ENCODE results near the gene RELL2.

Gene RELL2

GRCh38 chr5:141637767-141638419 lies 1.1 kb downstream of the RELL2 start:
- TF ChIP-seq, protein P1, sequence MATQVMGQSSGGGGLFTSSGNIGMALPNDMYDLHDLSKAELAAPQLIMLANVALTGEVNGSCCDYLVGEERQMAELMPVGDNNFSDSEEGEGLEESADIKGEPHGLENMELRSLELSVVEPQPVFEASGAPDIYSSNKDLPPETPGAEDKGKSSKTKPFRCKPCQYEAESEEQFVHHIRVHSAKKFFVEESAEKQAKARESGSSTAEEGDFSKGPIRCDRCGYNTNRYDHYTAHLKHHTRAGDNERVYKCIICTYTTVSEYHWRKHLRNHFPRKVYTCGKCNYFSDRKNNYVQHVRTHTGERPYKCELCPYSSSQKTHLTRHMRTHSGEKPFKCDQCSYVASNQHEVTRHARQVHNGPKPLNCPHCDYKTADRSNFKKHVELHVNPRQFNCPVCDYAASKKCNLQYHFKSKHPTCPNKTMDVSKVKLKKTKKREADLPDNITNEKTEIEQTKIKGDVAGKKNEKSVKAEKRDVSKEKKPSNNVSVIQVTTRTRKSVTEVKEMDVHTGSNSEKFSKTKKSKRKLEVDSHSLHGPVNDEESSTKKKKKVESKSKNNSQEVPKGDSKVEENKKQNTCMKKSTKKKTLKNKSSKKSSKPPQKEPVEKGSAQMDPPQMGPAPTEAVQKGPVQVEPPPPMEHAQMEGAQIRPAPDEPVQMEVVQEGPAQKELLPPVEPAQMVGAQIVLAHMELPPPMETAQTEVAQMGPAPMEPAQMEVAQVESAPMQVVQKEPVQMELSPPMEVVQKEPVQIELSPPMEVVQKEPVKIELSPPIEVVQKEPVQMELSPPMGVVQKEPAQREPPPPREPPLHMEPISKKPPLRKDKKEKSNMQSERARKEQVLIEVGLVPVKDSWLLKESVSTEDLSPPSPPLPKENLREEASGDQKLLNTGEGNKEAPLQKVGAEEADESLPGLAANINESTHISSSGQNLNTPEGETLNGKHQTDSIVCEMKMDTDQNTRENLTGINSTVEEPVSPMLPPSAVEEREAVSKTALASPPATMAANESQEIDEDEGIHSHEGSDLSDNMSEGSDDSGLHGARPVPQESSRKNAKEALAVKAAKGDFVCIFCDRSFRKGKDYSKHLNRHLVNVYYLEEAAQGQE (IDR thresholded peaks at IDR 0.05; ENCODE audit: insufficient replicate concordance, low read depth): peak; percentile 92
- TF ChIP-seq POLR2AphosphoS5 (IDR thresholded peaks at IDR 0.05; ENCODE audit: low read depth): no peak
- Histone ChIP-seq H3K4me3 (replicated peaks; ENCODE audit: insufficient read depth, low read length) (peak overlapping the region; percentile 92), H3K27me3 (ENCODE audit: insufficient read depth, poor library complexity, severe bottlenecking) (no peaks in the 10 kb centered on the region), H3K27ac (replicated peaks) (peak overlapping the region; percentile 40; the same call in 1 of the 2 replicates)
- DNase-seq (ENCODE audit: low read depth in 1 of 2, low spot score in 1 of 2): peak; percentile 37 to 72

- Histone ChIP-seq H3K27ac (replicated peaks) (no peak overlapping the region), H3K27me3 (ENCODE audit: insufficient read depth, poor library complexity, severe bottlenecking) (no peaks in the 10 kb centered on the region), H3K4me3 (replicated peaks; ENCODE audit: insufficient read depth, low read length) (no peak overlapping the region)
- TF ChIP-seq CTCF (IDR thresholded peaks at IDR 0.05; ENCODE audit: insufficient read depth, low read length) (no peak), GABPA (IDR thresholded peaks at IDR 0.05; ENCODE audit: low read depth) (no peak)
- DNase-seq (ENCODE audit: low read depth in 1 of 2, low spot score in 1 of 2): no peak
These were observed 2.0 kb downstream of the RELL2 start for GRCh38 chr5:141638771-141639170.

DNA sequence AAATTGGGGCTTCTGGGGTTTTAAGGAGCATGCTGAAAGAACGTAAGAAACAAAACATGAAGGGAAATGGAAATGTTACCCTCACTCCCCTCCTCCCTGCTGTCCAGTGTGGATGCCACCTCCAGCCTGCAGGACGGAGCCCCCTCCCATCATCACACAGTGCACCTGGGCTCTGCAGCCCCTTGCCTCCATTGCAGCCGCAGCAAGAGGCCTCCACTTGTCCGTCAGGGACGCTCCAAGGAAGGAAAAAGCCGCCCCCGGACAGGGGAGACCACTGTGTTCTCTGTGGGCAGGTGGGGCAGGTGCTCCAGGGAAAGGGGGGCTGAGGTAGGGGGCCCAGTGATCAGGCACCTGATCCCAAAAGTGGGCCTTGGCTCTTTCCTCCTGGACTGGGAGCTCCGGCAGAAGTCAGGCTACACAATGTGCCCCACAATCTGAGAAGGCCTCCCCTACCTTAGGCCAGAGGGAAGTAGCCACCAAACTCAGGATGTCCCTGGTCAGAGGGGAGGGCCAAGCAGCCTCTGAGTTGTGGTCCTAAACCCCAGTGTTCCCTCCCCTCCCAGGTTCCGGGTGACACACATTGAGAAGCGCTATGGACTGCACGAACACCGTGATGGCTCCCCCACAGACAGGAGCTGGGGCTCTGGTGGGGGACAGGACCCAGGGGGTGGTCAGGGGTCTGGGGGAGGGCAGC lies 2.7 kb downstream of the RELL2 start:
- no peak overlapping the region for H3K27ac ChIP-seq (replicated peaks)
- no peak for TF ChIP-seq GABPA (IDR thresholded peaks at IDR 0.05; ENCODE audit: low read depth)
- no peak for TF ChIP-seq CTCF (IDR thresholded peaks at IDR 0.05; ENCODE audit: insufficient read depth, low read length)
- no peak for TF ChIP-seq POLR2AphosphoS5 (IDR thresholded peaks at IDR 0.05; ENCODE audit: low read depth)
- TF ChIP-seq SPI1 (IDR thresholded peaks at IDR 0.05; ENCODE audit: borderline replicate concordance, low read depth): no peak
- TF ChIP-seq, protein P1 (IDR thresholded peaks at IDR 0.05; ENCODE audit: insufficient replicate concordance, low read depth): no peak

GRCh38 chr5:141640051-141640415 lies 3.2 kb downstream of the RELL2 start:
- no peak for DNase-seq (ENCODE audit: low read depth in 1 of 2, low spot score in 1 of 2)
- H3K27me3 ChIP-seq (ENCODE audit: insufficient read depth, poor library complexity, severe bottlenecking): no peaks in the 10 kb centered on the region
- no peak overlapping the region for H3K4me3 ChIP-seq (replicated peaks; ENCODE audit: insufficient read depth, low read length)
- TF ChIP-seq SPI1 (IDR thresholded peaks at IDR 0.05; ENCODE audit: borderline replicate concordance, low read depth): no peak
- TF ChIP-seq POLR2AphosphoS5 (IDR thresholded peaks at IDR 0.05; ENCODE audit: low read depth): no peak
- TF ChIP-seq, protein P1 (IDR thresholded peaks at IDR 0.05; ENCODE audit: insufficient replicate concordance, low read depth): no peak
- TF ChIP-seq GABPA (IDR thresholded peaks at IDR 0.05; ENCODE audit: low read depth): no peak
- TF ChIP-seq CTCF (IDR thresholded peaks at IDR 0.05; ENCODE audit: insufficient read depth, low read length): no peak
- no peak overlapping the region for H3K27ac ChIP-seq (replicated peaks)

More for the DNA sequence above, 2.7 kb downstream of the RELL2 start:
- no peak overlapping the region for H3K4me3 ChIP-seq (replicated peaks; ENCODE audit: insufficient read depth, low read length)
- H3K27me3 ChIP-seq (ENCODE audit: insufficient read depth, poor library complexity, severe bottlenecking): no peaks in the 10 kb centered on the region
- DNase-seq (ENCODE audit: low read depth in 1 of 2, low spot score in 1 of 2): no peak
